Esophagus squamous epithelium (tissue), 5 donors: ENCODE measurements around the gene SUSD2. TPM values are rescaled to one million over a fixed set of nuclear protein-coding genes. Genes with fewer than 3 reads are reported as not detected.
"Not testable (repeated sequence)": the region's sequence is repeated elsewhere in the genome, so short reads cannot be mapped to it uniquely, and the experiment has no call there.

ENCODE experiments used
- DNase-seq: peaks from one replicate; lab custom pipeline; 2025; lab: John Stamatoyannopoulos, UW
- H3K27ac ChIP-seq, 4 donors: fragments of 200-600 bp; sonication (generic); one replicate each; pipeline ENCODE4 v1.5.1; 2016 to 2019; ENCODE audit warnings: mild to moderate bottlenecking in 1 of 4
- H3K27me3 ChIP-seq, 4 donors: fragments of 200-600 bp; sonication (generic); 1 replicate in 3 of 4; 2 replicates in 1 of 4; pipeline versions ENCODE4 v1.5.1 to v1.6.0; 2017 to 2021; ENCODE audit warnings: antibody characterized with exemption in 1 of 4
- H3K36me3 ChIP-seq, 3 donors: fragments of 200-600 bp; sonication (generic); one replicate each; pipeline ENCODE4 v1.5.1; 2016 to 2019
- H3K4me1 ChIP-seq, 3 donors: fragments of 200-600 bp; sonication (generic); one replicate each; pipeline ENCODE4 v1.5.1; 2017 to 2019
- H3K4me3 ChIP-seq, 4 donors: fragments of 200-600 bp; sonication (generic); 1 replicate in 3 of 4; 2 replicates in 1 of 4; pipeline ENCODE4 v1.5.1; 2016 to 2019; ENCODE audit warnings: mild to moderate bottlenecking in 2 of 4, moderate library complexity in 1 of 4
- H3K9me3 ChIP-seq, 3 donors: fragments of 200-600 bp; sonication (generic); one replicate each; pipeline ENCODE4 v1.5.1; 2016 to 2019
- POLR2A ChIP-seq, 4 donors: fragments of 450-650 bp; IDR thresholded peaks; one replicate each; pipeline ENCODE4 v1.6.1; 2017; ENCODE audit warnings: antibody characterized with exemption in 4 of 4, mild to moderate bottlenecking in 4 of 4, moderate library complexity in 3 of 4
- WGBS, 2 donors: methylation state at CpG; one replicate each; pipeline ENCODE4 v1.1.5; 2018; 5-methylcytosine and 5-hydroxymethylcytosine counted together
- intact Hi-C: fragments of 100-400 bp; cut with DNase I; formaldehyde crosslinking; loops from one replicate; pipeline ENCODE4 v1.15.0; 2022
- total RNA-seq, 4 donors: library from RNA; depleted of rRNA; stranded (reverse); fragments of >200 nt; gene quantifications; one replicate each; pipeline ENCODE4 v1.1.0, GENCODE V29; 2016
- TF ChIP-seq, protein P1 (sequence below), 6 experiments: fragments of 450-650 bp in 4 of 6; fragments of 200-600 bp in 2 of 6; sonication (generic) in 2 of 6; IDR thresholded peaks; one replicate each; pipeline ENCODE4 v1.5.1; 2016 to 2019; ENCODE audit warnings: antibody characterized with exemption in 6 of 6, mild to moderate bottlenecking in 4 of 6, moderate library complexity in 4 of 6
- donor health status: DM: yes; HTN: yes; CAD: no.

The SUSD2 gene
- total RNA-seq, 4 donors from 2014 or later: 1.1 to 2.5 (median 1.6) TPM

DNA sequence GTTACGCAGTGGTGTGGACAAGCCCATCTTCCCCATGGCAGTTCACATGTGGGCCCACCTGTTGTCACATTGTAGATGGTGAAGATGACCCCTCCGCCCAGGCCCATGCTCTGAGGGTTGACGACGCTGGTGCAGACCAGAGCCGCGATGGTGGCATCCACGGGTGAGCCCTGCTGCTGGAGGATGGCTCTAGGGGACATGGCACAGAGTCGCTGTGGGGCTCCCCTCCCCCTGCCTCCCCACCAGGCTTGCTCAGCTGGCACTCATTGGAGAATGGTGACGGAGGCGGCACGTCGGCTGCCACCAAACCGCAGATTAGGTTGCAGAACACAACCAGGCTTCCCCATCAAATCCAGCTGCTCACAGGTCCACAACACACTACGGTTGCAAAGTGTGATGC is 52.5 kb downstream of the SUSD2 start:
- Histone ChIP-seq H3K27ac (no peak overlapping the region), H3K36me3 (peaks cover 0 to 4% (median 0%) of the 10 kb centered on the region in 3 donors), H3K27me3 (no peaks in the 10 kb centered on the region), H3K9me3 (no peaks in the 10 kb centered on the region), H3K4me1 (peaks cover 0 to 18% (median 5%) of the 10 kb centered on the region in 3 donors), H3K4me3 (no peak overlapping the region)
- intact Hi-C loops: no loop called here
- TF ChIP-seq, protein P1, sequence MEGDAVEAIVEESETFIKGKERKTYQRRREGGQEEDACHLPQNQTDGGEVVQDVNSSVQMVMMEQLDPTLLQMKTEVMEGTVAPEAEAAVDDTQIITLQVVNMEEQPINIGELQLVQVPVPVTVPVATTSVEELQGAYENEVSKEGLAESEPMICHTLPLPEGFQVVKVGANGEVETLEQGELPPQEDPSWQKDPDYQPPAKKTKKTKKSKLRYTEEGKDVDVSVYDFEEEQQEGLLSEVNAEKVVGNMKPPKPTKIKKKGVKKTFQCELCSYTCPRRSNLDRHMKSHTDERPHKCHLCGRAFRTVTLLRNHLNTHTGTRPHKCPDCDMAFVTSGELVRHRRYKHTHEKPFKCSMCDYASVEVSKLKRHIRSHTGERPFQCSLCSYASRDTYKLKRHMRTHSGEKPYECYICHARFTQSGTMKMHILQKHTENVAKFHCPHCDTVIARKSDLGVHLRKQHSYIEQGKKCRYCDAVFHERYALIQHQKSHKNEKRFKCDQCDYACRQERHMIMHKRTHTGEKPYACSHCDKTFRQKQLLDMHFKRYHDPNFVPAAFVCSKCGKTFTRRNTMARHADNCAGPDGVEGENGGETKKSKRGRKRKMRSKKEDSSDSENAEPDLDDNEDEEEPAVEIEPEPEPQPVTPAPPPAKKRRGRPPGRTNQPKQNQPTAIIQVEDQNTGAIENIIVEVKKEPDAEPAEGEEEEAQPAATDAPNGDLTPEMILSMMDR (IDR thresholded peaks at IDR 0.05): no peak
- TF ChIP-seq POLR2A (IDR thresholded peaks at IDR 0.05): no peak
- no peak for DNase-seq
- WGBS, 2 donors: 89% methylated on average over 9 of the region's 14 CpGs; no CpG with 5 or more reads in 1 of the 2 donors

DNA sequence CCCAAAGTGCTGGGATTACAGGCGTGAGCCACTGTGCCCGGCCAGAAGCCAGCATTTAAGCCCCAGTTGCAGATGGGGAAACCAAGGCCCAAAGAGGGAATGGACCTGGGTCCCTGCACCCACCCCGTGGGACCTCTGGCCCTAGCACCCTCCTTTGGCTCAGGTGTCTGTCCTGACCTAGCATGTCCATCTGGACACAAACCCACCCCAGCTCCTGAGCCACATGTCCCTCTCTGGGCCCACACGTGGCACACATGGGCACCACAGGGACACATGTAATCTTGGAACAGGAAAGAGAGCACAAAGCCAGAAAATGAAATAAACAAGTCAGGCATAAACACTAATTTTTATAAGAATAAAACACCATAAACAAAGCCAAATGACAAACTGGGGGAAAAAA is 54.0 kb downstream of the SUSD2 start:
- TF ChIP-seq, protein P1 (IDR thresholded peaks at IDR 0.05): no peak
- Histone ChIP-seq H3K4me1 (peaks cover 0 to 18% (median 5%) of the 10 kb centered on the region in 3 donors), H3K9me3 (no peaks in the 10 kb centered on the region), H3K27me3 (no peaks in the 10 kb centered on the region), H3K27ac (no peak overlapping the region), H3K4me3 (no peak overlapping the region), H3K36me3 (no peaks in the 10 kb centered on the region)
- intact Hi-C loops: no loop called here
- DNase-seq: no peak
- WGBS, 2 donors: 60% methylated on average over 2 of the region's 4 CpGs; no CpG with 5 or more reads in 1 of the 2 donors

GRCh38 chr22:24236656-24237055 is 55.4 kb downstream of the SUSD2 start:
- TF ChIP-seq, protein P1 (IDR thresholded peaks at IDR 0.05): no peak
- no peak for TF ChIP-seq POLR2A (IDR thresholded peaks at IDR 0.05)
- H3K36me3 ChIP-seq: no peaks in the 10 kb centered on the region
- no peak for DNase-seq
- intact Hi-C loops: no loop called here
- no peaks in the 10 kb centered on the region for H3K9me3 ChIP-seq
- WGBS, 2 donors: 75 to 79% methylated on average over 4 of the region's 4 CpGs
- H3K4me1 ChIP-seq: peaks cover 0 to 25% (median 5%) of the 10 kb centered on the region in 3 donors
- H3K27ac ChIP-seq: no peak overlapping the region
- H3K4me3 ChIP-seq: no peak overlapping the region
- H3K27me3 ChIP-seq: no peaks in the 10 kb centered on the region

GRCh38 chr22:24238101-24238694 is 56.9 kb downstream of the SUSD2 start:
- H3K27ac ChIP-seq, H3K27me3 ChIP-seq, H3K9me3 ChIP-seq, H3K36me3 ChIP-seq, H3K4me3 ChIP-seq, DNase-seq, intact Hi-C loops: not testable (repeated sequence)
- H3K4me1 ChIP-seq: peaks cover 0 to 31% (median 15%) of the 10 kb centered on the region in 3 donors
- WGBS, 2 donors: 62 to 76% methylated on average over 10 to 13 of the region's 13 CpGs

Other genes starting within 250 kb of the SUSD2 start
- 1 to 10 TPM in 2 of 4 donors, not detected in 2; 3.1 to 9.9 TPM for gene GSTT2B, start 220.3 kb upstream of the SUSD2 start, total RNA-seq
- 1 to 10 TPM in 1 of 4 donors, not detected in 3; 1.9 TPM for gene DDTL, start 214.6 kb upstream of the SUSD2 start, total RNA-seq
- gene DDT, start 207.0 kb upstream of the SUSD2 start, total RNA-seq: 100 to 1,000 TPM in 2 of 4 donors, 10 to 100 TPM in 2; 93.2 to 142 (median 111) TPM
- not detected for gene GSTT2, start 201.4 kb upstream of the SUSD2 start, total RNA-seq
- gene GSTT4, start 176.0 kb upstream of the SUSD2 start, total RNA-seq: not detected
- gene CABIN1, start 170.2 kb upstream of the SUSD2 start, total RNA-seq: 10 to 100 TPM; 11.1 to 28.6 (median 23.2) TPM
- gene GGT5, start 63.6 kb downstream of the SUSD2 start, total RNA-seq: 10 to 100 TPM in 2 of 4 donors, 1 to 10 TPM in 2; 2.6 to 26.5 (median 7.1) TPM
- 10 to 100 TPM; 21.4 to 31.9 (median 27.7) TPM for gene SPECC1L, start 89.3 kb downstream of the SUSD2 start, total RNA-seq
- gene ADORA2A, start 246.1 kb downstream of the SUSD2 start, total RNA-seq: 1 to 10 TPM; 1.0 to 4.0 (median 2.4) TPM